AG10803 (cell line): Measurements from ENCODE around the gene CDKN2A.

Experiments used
- DNase-seq: peaks from one replicate; pipeline ENCODE4 v3.0.0; 2010; ENCODE audit warnings: low read depth
- H3K4me3 ChIP-seq: 2 replicates; pipeline ENCODE4 v1.5.1; 2011; ENCODE audit warnings: mild to moderate bottlenecking, low read length, control low read depth
- TF ChIP-seq, protein P1 (sequence below): conservative IDR thresholded peaks from 2 replicates; pipeline ENCODE4 v1.5.1; 2011; ENCODE audit warnings: mild to moderate bottlenecking, low read length, control low read depth, inconsistent platforms

The CDKN2A gene

DNA sequence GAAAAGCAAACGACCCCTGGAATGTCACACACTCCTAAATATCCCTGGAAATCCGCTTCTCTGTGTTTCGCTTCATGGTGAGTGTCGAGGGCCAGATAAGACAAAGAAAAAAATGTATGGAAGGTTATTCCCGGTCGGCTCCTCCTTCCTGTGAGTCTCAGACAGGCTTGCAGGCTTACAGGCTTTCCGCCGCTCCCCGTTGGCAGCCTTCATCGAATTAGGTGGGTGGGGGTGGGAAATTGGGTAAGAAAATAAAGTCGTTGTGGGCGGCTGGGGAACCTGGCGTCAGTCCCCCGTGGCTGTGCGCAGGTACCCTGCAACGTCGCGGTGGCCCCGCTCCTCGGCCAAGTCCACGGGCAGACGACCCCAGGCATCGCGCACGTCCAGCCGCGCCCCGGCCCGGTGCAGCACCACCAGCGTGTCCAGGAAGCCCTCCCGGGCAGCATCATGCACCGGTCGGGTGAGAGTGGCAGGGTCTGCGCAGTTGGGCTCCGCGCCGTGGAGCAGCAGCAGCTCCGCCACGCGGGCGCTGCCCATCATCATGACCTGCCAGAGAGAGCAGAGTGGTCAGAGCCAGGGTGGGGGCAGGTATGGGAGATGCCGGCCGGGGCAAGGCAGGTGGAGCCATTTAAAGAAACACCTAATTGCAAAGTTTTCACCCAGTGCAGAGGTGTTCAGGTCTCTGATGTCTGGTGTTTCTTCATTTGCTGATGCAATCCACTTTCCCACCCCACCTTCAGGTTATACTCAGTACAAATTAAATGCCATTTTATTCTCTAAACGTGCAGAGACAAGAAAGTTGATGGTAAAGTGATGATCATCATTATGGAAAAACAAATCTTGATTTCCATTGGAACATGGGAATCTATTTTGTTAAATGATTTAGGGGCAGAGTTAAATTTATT is 11.8 kb upstream of the CDKN2A start:
- DNase-seq = no peak
- H3K4me3 ChIP-seq = peak overlapping the region; percentile 36
- TF ChIP-seq, protein P1, sequence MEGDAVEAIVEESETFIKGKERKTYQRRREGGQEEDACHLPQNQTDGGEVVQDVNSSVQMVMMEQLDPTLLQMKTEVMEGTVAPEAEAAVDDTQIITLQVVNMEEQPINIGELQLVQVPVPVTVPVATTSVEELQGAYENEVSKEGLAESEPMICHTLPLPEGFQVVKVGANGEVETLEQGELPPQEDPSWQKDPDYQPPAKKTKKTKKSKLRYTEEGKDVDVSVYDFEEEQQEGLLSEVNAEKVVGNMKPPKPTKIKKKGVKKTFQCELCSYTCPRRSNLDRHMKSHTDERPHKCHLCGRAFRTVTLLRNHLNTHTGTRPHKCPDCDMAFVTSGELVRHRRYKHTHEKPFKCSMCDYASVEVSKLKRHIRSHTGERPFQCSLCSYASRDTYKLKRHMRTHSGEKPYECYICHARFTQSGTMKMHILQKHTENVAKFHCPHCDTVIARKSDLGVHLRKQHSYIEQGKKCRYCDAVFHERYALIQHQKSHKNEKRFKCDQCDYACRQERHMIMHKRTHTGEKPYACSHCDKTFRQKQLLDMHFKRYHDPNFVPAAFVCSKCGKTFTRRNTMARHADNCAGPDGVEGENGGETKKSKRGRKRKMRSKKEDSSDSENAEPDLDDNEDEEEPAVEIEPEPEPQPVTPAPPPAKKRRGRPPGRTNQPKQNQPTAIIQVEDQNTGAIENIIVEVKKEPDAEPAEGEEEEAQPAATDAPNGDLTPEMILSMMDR = no peak

GRCh38 chr9:22005021-22005701 is 11.0 kb upstream of the CDKN2A start:
- TF ChIP-seq, protein P1 = no peak; the same call in 1 of the 2 replicates
- DNase-seq = no peak
- peak overlapping the region; percentile 36 for H3K4me3 ChIP-seq

- H3K4me3 ChIP-seq = no peak overlapping the region
- TF ChIP-seq, protein P1 = no peak
- no peak for DNase-seq
Measured at GRCh38 chr9:22002038-22002437, 7.8 kb upstream of the CDKN2A start.

DNA sequence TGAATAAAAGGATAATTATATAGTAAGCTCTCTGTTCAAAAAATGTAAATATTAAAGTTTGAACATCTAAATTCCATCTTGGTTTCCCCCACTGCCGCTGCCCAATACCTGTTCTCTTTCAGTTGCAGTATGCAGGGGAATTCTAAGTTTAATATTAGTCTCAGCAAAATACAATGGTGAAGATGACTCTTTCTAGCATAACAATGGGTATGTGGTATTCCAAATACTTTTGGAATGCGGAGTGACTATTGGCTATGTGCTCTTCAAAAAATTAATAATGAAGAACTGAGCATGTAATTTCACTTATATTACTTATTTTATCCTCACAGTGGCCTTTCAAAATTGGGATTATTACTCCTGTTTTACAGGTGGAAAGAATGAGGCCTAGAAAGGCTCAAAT is 3.8 kb upstream of the CDKN2A start:
- TF ChIP-seq, protein P1 = no peak
- no peak overlapping the region for H3K4me3 ChIP-seq
- DNase-seq = no peak

- no peak for DNase-seq
- TF ChIP-seq, protein P1 = no peak
- H3K4me3 ChIP-seq = no peak overlapping the region
Measured at GRCh38 chr9:21997480-21997879, 3.3 kb upstream of the CDKN2A start.

- TF ChIP-seq, protein P1 = no peak
- H3K4me3 ChIP-seq = no peak overlapping the region
- DNase-seq = no peak
Measured at GRCh38 chr9:21996858-21997257, 2.7 kb upstream of the CDKN2A start.
